Erythroblast (primary cell): Measurements from ENCODE around the gene CCRL2.

Source experiments
- GATA1 ChIP-seq: IDR thresholded peaks from 2 replicates; pipeline ENCODE4 v1.6.1; 2011; ENCODE audit warnings: low read depth, mild to moderate bottlenecking, control low read depth, low read length, moderate library complexity
- POLR2A ChIP-seq: IDR thresholded peaks from 2 replicates; pipeline ENCODE4 v1.6.1; 2011; ENCODE audit warnings: mild to moderate bottlenecking, low read length

DNA sequence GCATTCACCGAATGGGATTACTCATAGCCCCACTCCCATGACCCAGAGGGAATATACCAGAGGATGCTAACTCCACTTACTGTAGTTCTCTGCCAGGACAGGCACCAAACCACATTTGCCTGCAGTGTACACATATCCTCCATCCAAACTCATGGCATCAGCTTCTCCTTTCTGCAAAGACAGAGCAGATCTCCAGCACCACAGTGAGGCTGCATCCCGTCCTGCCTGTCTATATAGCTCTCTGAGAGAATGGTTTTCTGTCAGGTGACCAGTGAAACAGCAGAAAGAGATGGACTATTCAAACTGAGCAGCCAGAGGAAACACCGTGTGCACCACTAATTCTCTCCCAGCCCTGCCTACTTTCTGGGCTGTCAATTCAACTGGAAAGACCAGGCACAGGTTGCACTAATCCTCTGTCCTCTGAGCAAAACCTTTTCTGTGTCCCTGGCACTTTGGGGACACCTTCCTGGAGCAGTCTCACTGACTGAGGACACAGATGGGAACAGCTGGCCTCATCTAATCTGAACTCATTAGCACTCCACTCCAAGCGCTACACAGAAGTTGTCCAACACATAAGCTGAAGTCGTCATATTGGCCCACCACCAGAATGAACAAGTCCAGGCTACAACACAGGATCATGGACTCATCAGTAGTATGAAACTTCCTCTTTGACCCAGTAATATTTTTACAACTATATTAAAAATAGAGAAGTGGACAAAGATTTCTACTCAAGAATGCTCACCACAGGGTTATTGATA, 40.3 kb downstream of the CCRL2 start:
- no peak for TF ChIP-seq POLR2A
- no peak for TF ChIP-seq GATA1
